K562 (cell line): ENCODE measurements around the gene CSTA. TPM values are rescaled to one million over a fixed set of nuclear protein-coding genes. Genes with fewer than 3 reads are reported as not detected.

Source experiments
- ATAC-seq: fragments of 200-7000 bp; cut with Tn5 transposase; 3 replicates; pipeline ENCODE4 v1.9.1; 2020; ENCODE audit warnings: moderate library complexity
- BruUV-seq: library from RNA; stranded (reverse); fragments of 400-500 nt; replicated peaks from 2 replicates; lab custom pipeline; 2021; lab: Mats Ljungman, UMichigan
- CTCF ChIA-PET: fragments of 300-600 bp; formaldehyde crosslinking; extraction: SDS; loops from one replicate; lab custom pipeline; 2021; ENCODE audit warnings: low intra/inter-chr PET ratio; lab: Yijun Ruan, JAX
- POLR2A ChIA-PET: fragments of 300-600, 350-650 bp; sonication (Branson Sonifier 250); formaldehyde crosslinking; extraction: SDS; loops from one replicate; lab custom pipeline; 2021; ENCODE audit warnings: antibody characterized with exemption, inconsistent platforms; lab: Yijun Ruan, JAX
- DNase-seq, 4 experiments: peaks; one replicate each; pipeline versions ENCODE4 v3.0.0 to v3.0.0-alpha.2; 2011 to 2018; ENCODE audit warnings: low spot score in 3 of 4, mixed read lengths in 3 of 4; ENCODE audit errors: extremely low read depth in 1 of 4
- FAIRE-seq: peaks from 2 replicates; lab custom pipeline; 2011; peaks lifted over from hg19 to GRCh38; lab: Jason Lieb, UNC
- H2AFZ ChIP-seq: 2 replicates; pipeline ENCODE4 v1.6.0; 2011; ENCODE audit warnings: low read depth, low read length, control low read depth, inconsistent platforms
- H3K27ac ChIP-seq: fragments of 200-600 bp; 3 replicates; pipeline ENCODE4 v1.8.0; 2011; ENCODE audit warnings: low read depth, mild to moderate bottlenecking, control low read depth, inconsistent platforms, low read length, moderate library complexity, mixed read lengths; ENCODE audit errors: extremely low read depth
- H3K27me3 ChIP-seq, 2 experiments: fragments of 300-600 bp in 1 of 2; 2 replicates in 1 of 2; 3 replicates in 1 of 2; pipeline versions ENCODE4 v1.6.0 to v1.8.0; 2011; ENCODE audit warnings: inconsistent platforms in 2 of 2, low read length in 2 of 2, mild to moderate bottlenecking in 1 of 2, mixed read lengths in 1 of 2, moderate library complexity in 1 of 2; ENCODE audit not compliant: control insufficient read depth in 2 of 2, insufficient read depth in 2 of 2
- H3K36me3 ChIP-seq: fragments of 300-600 bp; 3 replicates; pipeline ENCODE4 v1.8.0; 2011; ENCODE audit warnings: mild to moderate bottlenecking, low read length, inconsistent platforms; ENCODE audit not compliant: control insufficient read depth, insufficient read depth
- H3K4me1 ChIP-seq, 2 experiments: fragments of 200-600 bp in 1 of 2; replicated peaks in 1 of 2; 2 replicates in 1 of 2; 3 replicates in 1 of 2; pipeline versions ENCODE4 v1.5.1 to v1.8.0; 2011; ENCODE audit warnings: inconsistent platforms in 2 of 2, low read length in 2 of 2, mild to moderate bottlenecking in 1 of 2, mixed read lengths in 1 of 2, moderate library complexity in 1 of 2; ENCODE audit not compliant: control insufficient read depth in 2 of 2, insufficient read depth in 2 of 2
- H3K4me2 ChIP-seq: 2 replicates; pipeline ENCODE4 v1.6.1; 2011; ENCODE audit warnings: low read length, control low read depth, inconsistent platforms, mixed read lengths; ENCODE audit not compliant: insufficient read depth
- H3K4me3 ChIP-seq: fragments of 200-600 bp; sonication (generic), shearing (Covaris generic); 2 replicates; pipeline ENCODE4 v1.5.1; 2016; ENCODE audit warnings: control low read depth, inconsistent platforms
- H3K79me2 ChIP-seq: fragments of 200-600 bp; 3 replicates; pipeline ENCODE4 v1.8.0; 2011; ENCODE audit warnings: low read length, inconsistent platforms; ENCODE audit not compliant: control insufficient read depth, insufficient read depth
- H3K9ac ChIP-seq, 2 experiments: 2 replicates each; pipeline versions ENCODE4 v1.6.0 to v1.6.1; 2011; ENCODE audit warnings: low read depth in 2 of 2, low read length in 2 of 2, control low read depth in 1 of 2, inconsistent platforms in 1 of 2, mild to moderate bottlenecking in 1 of 2, mixed read lengths in 1 of 2; ENCODE audit not compliant: insufficient read depth in 1 of 2
- H3K9me1 ChIP-seq: one replicate; pipeline ENCODE4 v1.6.0; 2011; ENCODE audit warnings: inconsistent platforms, mild to moderate bottlenecking, low read length, moderate library complexity; ENCODE audit not compliant: control insufficient read depth, insufficient read depth
- H3K9me3 ChIP-seq: replicated peaks from 2 replicates; pipeline ENCODE4 v1.5.1; 2011; ENCODE audit warnings: low read depth, low read length, inconsistent platforms; ENCODE audit not compliant: control insufficient read depth, insufficient read depth
- H4K20me1 ChIP-seq: replicated peaks from 2 replicates; pipeline ENCODE4 v1.6.1; 2011; ENCODE audit warnings: low read length, inconsistent platforms, mixed read lengths; ENCODE audit not compliant: control insufficient read depth, insufficient read depth
- HNRNPUL1 ChIP-seq: fragments of 200-400 bp; formaldehyde crosslinking; IDR thresholded peaks from 2 replicates; pipeline ENCODE4 v1.6.1; 2017; ENCODE audit warnings: low read length
- IRF2 ChIP-seq: sonication (generic); formaldehyde crosslinking; IDR thresholded peaks from 2 replicates; pipeline ENCODE4 v1.8.1; 2022; ENCODE audit warnings: mild to moderate bottlenecking, missing genetic modification reagents
- PCBP1 ChIP-seq: fragments of 200-400 bp; formaldehyde crosslinking; IDR thresholded peaks from 2 replicates; pipeline ENCODE4 v1.6.1; 2018; ENCODE audit warnings: mild to moderate bottlenecking, low read depth, low read length; ENCODE audit not compliant: poor library complexity, severe bottlenecking
- PML ChIP-seq: IDR thresholded peaks from 2 replicates; pipeline ENCODE4 v1.6.1; 2012; ENCODE audit warnings: low read length, inconsistent platforms
- RBFOX2 ChIP-seq: fragments of 200-400 bp; formaldehyde crosslinking; IDR thresholded peaks from 2 replicates; pipeline ENCODE4 v1.6.1; 2017; ENCODE audit warnings: low read depth, mild to moderate bottlenecking, low read length, moderate library complexity
- RBM34 ChIP-seq: fragments of 200-400 bp; formaldehyde crosslinking; IDR thresholded peaks from 2 replicates; pipeline ENCODE4 v1.6.1; 2018; ENCODE audit warnings: low read length, borderline replicate concordance; ENCODE audit not compliant: insufficient read depth
- SIX5 ChIP-seq, 2 experiments: IDR thresholded peaks; 2 replicates each; pipeline ENCODE4 v1.6.1; 2011; ENCODE audit warnings: low read length in 2 of 2, borderline replicate concordance in 1 of 2, low read depth in 1 of 2, mild to moderate bottlenecking in 1 of 2, moderate library complexity in 1 of 2; ENCODE audit not compliant: insufficient read depth in 1 of 2
- TEAD2 ChIP-seq: fragments of 450-650 bp; IDR thresholded peaks from 2 replicates; pipeline ENCODE4 v1.6.1; 2016; ENCODE audit warnings: missing genetic modification characterization, control low read depth, missing compliant biosample characterization
- ZC3H11A ChIP-seq: IDR thresholded peaks from 2 replicates; pipeline ENCODE4 v1.6.1; 2012; ENCODE audit warnings: low read depth, low read length, improper control_type of control experiment
- ZNF197 ChIP-seq: fragments of 200-800 bp; sonication (Bioruptor generic); IDR thresholded peaks from 2 replicates; pipeline ENCODE4 v1.6.1; 2016; ENCODE audit warnings: low read depth, missing genetic modification characterization, missing compliant biosample characterization
- ZNF695 ChIP-seq: fragments of 450-650 bp; formaldehyde crosslinking; IDR thresholded peaks from 2 replicates; pipeline ENCODE4 v1.4.0; 2020; ENCODE audit warnings: mild to moderate bottlenecking, moderate library complexity
- in situ Hi-C: fragments of 300-500 bp; cut with MboI; formaldehyde crosslinking; loops from 4 replicates; pipeline ENCODE4 v1.15.0; 2018; ENCODE audit warnings: inconsistent platforms, mixed read lengths
- intact Hi-C: fragments of 100-400 bp; cut with micrococcal nuclease; formaldehyde crosslinking; loops from 2 replicates; pipeline ENCODE4 v1.14.2; 2022
- polyA plus RNA-seq, 8 experiments: library from polyadenylated mRNA; depleted of rRNA in 4 of 8; stranded (reverse) in 5 of 8; unstranded in 3 of 8; fragments of >200 nt; fragmentation: Nextera tagmentation in 2 of 8; fragmentation: Illumina TruSeq in 1 of 8; extraction: Ambion mirVana in 2 of 8; extraction: Trizol in 1 of 8; gene quantifications; 2 replicates each; pipeline versions ENCODE4 v1.2.1 to v1.2.3, GENCODE V29; 2011 to 2014; ENCODE audit warnings: inconsistent platforms in 1 of 8, missing spikeins in 1 of 8
- total RNA-seq, 7 experiments: library from RNA; depleted of rRNA in 6 of 7; stranded (reverse); fragments of >200 nt in 6 of 7; fragmentation: Illumina TruSeq in 2 of 7; extraction: Trizol in 2 of 7; gene quantifications; 2 replicates each; pipeline versions ENCODE4 v1.2.1 to v1.2.3, GENCODE V29; 2011 to 2021; ENCODE audit warnings: low replicate concordance in 1 of 7
- TF ChIP-seq, protein P1 (sequence below): sonication (generic); formaldehyde crosslinking; IDR thresholded peaks from 2 replicates; pipeline ENCODE4 v1.8.1; 2023; ENCODE audit warnings: mild to moderate bottlenecking, missing genetic modification reagents, moderate library complexity
- TF ChIP-seq, protein P2 (sequence below), 3 experiments: IDR thresholded peaks in 2 of 3; conservative IDR thresholded peaks in 1 of 3; 2 replicates each; pipeline ENCODE4 v1.5.1; 2011 to 2012; ENCODE audit warnings: low read length in 3 of 3, mild to moderate bottlenecking in 3 of 3, control low read depth in 2 of 3, improper control_type of control experiment in 1 of 3, inconsistent platforms in 1 of 3, low read depth in 1 of 3, mixed read lengths in 1 of 3, moderate library complexity in 1 of 3; ENCODE audit not compliant: insufficient read depth in 2 of 3

The CSTA gene
- total and polyA plus RNA-seq, 9 of the 15 experiments (the other 6 are each of a cell fraction or from before 2014, with no cell fraction given) = 0.11 to 3.1 (median 1.1) TPM

DNA sequence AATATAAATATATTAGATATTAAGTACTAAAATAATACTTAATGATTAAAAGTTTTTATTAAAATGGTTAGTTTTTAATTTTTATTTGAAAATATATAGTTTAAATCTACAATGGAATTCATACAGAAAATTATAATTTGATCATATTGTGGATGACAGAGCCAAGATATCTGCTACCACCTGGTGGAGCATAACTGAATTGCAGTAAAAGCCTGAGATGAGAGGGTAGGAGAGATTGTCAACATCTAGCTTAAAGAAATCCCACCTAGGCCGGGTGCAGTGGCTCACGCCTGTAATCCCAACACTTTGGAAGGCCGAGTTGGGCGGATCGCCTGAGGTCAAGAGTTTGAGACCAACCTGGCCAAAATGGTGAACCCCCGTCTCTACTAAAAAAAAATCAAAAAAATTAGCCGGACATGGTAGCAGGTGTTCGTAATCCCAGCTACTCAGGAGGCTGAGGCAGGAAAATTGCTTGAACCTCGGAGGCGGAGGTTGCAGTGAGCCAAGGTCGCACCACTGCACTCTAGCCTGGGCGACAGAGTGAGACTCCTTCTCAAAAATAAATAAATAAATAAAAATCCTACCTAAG lies 25.1 kb upstream of the CSTA start (continued):
- TF ChIP-seq TEAD2 (no peak), HNRNPUL1 (no peak), ZNF197 (no peak), PCBP1 (no peak), SIX5 (IDR thresholded peaks at IDR 0.05; ENCODE audit: borderline replicate concordance in 1 of 2, insufficient read depth in 1 of 2, low read depth in 1 of 2, low read length in 2 of 2) (no peak)
- TF ChIP-seq, protein P1, sequence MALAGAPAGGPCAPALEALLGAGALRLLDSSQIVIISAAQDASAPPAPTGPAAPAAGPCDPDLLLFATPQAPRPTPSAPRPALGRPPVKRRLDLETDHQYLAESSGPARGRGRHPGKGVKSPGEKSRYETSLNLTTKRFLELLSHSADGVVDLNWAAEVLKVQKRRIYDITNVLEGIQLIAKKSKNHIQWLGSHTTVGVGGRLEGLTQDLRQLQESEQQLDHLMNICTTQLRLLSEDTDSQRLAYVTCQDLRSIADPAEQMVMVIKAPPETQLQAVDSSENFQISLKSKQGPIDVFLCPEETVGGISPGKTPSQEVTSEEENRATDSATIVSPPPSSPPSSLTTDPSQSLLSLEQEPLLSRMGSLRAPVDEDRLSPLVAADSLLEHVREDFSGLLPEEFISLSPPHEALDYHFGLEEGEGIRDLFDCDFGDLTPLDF (CRISPR knock-in tag) = no peak
- TF ChIP-seq, protein P2, sequence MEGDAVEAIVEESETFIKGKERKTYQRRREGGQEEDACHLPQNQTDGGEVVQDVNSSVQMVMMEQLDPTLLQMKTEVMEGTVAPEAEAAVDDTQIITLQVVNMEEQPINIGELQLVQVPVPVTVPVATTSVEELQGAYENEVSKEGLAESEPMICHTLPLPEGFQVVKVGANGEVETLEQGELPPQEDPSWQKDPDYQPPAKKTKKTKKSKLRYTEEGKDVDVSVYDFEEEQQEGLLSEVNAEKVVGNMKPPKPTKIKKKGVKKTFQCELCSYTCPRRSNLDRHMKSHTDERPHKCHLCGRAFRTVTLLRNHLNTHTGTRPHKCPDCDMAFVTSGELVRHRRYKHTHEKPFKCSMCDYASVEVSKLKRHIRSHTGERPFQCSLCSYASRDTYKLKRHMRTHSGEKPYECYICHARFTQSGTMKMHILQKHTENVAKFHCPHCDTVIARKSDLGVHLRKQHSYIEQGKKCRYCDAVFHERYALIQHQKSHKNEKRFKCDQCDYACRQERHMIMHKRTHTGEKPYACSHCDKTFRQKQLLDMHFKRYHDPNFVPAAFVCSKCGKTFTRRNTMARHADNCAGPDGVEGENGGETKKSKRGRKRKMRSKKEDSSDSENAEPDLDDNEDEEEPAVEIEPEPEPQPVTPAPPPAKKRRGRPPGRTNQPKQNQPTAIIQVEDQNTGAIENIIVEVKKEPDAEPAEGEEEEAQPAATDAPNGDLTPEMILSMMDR (IDR thresholded peaks at IDR 0.05 in 2 of 3, conservative IDR thresholded peaks at IDR 0.05 in 1 of 3; ENCODE audit: insufficient read depth in 2 of 3, low read depth in 1 of 3, low read length in 3 of 3) = peak; percentile 44 to 64 (median 46); a peak in 3 of 6 replicates

DNA sequence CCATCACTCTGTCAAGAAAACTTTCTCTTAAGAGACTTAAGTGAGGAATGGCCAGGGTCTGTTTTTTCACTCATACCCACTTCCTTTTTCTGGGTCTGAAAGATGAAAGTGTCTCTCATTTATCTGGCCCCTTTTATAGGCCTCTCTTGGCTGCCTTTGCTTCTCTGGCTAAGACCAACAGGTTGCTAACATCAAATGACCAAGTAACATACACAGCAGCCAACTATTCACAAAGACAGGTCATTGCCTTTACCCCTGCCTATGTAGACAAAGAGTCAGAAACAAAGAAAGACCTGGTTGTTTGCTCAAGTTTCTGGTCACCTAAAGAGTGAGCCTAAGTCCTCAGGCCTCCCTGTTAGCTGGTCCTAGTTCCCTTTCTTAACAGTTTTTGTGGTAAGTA lies 24.0 kb upstream of the CSTA start:
- Histone ChIP-seq H3K9me3 (no peaks in the 10 kb centered on the region), H3K79me2 (no peaks in the 10 kb centered on the region), H3K9me1 (no peaks in the 10 kb centered on the region), H3K4me3 (no peak overlapping the region), H4K20me1 (no peaks in the 10 kb centered on the region), H3K36me3 (no peaks in the 10 kb centered on the region), H3K9ac (no peak overlapping the region), H3K4me1 (no peaks in the 10 kb centered on the region), H3K27me3 (no peaks in the 10 kb centered on the region), H2AFZ (no peak overlapping the region), H3K27ac (no peak overlapping the region), H3K4me2 (no peak overlapping the region)
- BruUV-seq = no TSS peak
- FAIRE-seq (no peak), ATAC-seq (no peak), DNase-seq (no peak)
- in situ Hi-C loops = no loop called here
- no peak for TF ChIP-seq ZNF695 (CRISPR knock-in tag)
- no peak for TF ChIP-seq RBM34
- no peak for TF ChIP-seq IRF2 (CRISPR knock-in tag)
- no peak for TF ChIP-seq PML
- TF ChIP-seq ZC3H11A = no peak
- TF ChIP-seq RBFOX2 = no peak
- intact Hi-C loops = no loop called here
- ChIA-PET POLR2A (interaction anchor here (1.9 kb wide), 1 partner anchor 14 kb away, joined by 5 read pairs; no protein-coding TSS in a partner anchor), CTCF (no interaction called here)
